IMR-90 (cell line): ENCODE measurements around the gene MEGF9. TPM values are rescaled to one million over a fixed set of nuclear protein-coding genes. Genes with fewer than 3 reads are reported as not detected.

Experiments
- ATAC-seq: fragments of 200-7000 bp; cut with Tn5 transposase; 2 replicates; pipeline ENCODE4 v1.9.1; 2020; ENCODE audit warnings: low read depth, mild to moderate bottlenecking, moderate library complexity
- BruUV-seq: library from RNA; stranded (reverse); fragments of 400-500 nt; replicated peaks from 2 replicates; lab custom pipeline; 2021; lab: Mats Ljungman, UMichigan
- CTCF ChIA-PET: fragments of 300-600 bp; formaldehyde crosslinking; extraction: SDS; loops from one replicate; lab custom pipeline; 2021; ENCODE audit warnings: antibody characterized with exemption; lab: Yijun Ruan, JAX
- POLR2A ChIA-PET: fragments of 300-600 bp; sonication (Branson Sonifier 250); formaldehyde crosslinking; loops from one replicate; lab custom pipeline; 2022; ENCODE audit warnings: antibody characterized with exemption; ENCODE audit not compliant: unreplicated experiment; lab: Charles Lee
- DNase-seq: peaks from one replicate; pipeline ENCODE4 v3.0.0; 2013
- H2AFZ ChIP-seq: replicated peaks from 2 replicates; pipeline ENCODE3; 2013; ENCODE audit warnings: low read length, mild to moderate bottlenecking; ENCODE audit not compliant: poor library complexity
- H2AK5ac ChIP-seq: 2 replicates; pipeline ENCODE4 v1.6.1; 2013; ENCODE audit warnings: low read depth, low read length, inconsistent platforms
- H2AK9ac ChIP-seq: replicated peaks from 2 replicates; pipeline ENCODE3; 2013; ENCODE audit warnings: mild to moderate bottlenecking, low read depth, low read length, moderate library complexity; ENCODE audit not compliant: poor library complexity
- H2BK120ac ChIP-seq: 2 replicates; pipeline ENCODE4 v1.6.1; 2013; ENCODE audit warnings: low read depth, low read length, inconsistent platforms
- H2BK15ac ChIP-seq: 3 replicates; pipeline ENCODE4 v1.6.1; 2013; ENCODE audit warnings: low read depth, low read length, inconsistent platforms
- H2BK20ac ChIP-seq: 2 replicates; pipeline ENCODE4 v1.6.1; 2013; ENCODE audit warnings: low read depth, mild to moderate bottlenecking, inconsistent platforms, low read length, moderate library complexity
- H2BK5ac ChIP-seq: 2 replicates; pipeline ENCODE4 v1.6.1; 2013; ENCODE audit warnings: mild to moderate bottlenecking, low read depth, low read length, inconsistent platforms; ENCODE audit not compliant: poor library complexity, severe bottlenecking
- H3K14ac ChIP-seq: replicated peaks from 2 replicates; pipeline ENCODE4 v1.6.1; 2013; ENCODE audit warnings: low read depth, low read length, inconsistent platforms
- H3K18ac ChIP-seq: 2 replicates; pipeline ENCODE4 v1.6.1; 2013; ENCODE audit warnings: low read depth, low read length, control low read depth
- H3K23ac ChIP-seq: 2 replicates; pipeline ENCODE4 v1.6.1; 2013; ENCODE audit warnings: low read depth, low read length, inconsistent platforms
- H3K27ac ChIP-seq: 2 replicates; pipeline ENCODE4 v1.5.1; 2013; ENCODE audit warnings: mild to moderate bottlenecking, control low read depth, low read length; ENCODE audit not compliant: insufficient read depth
- H3K27me3 ChIP-seq: 2 replicates; pipeline ENCODE4 v1.6.1; 2013; ENCODE audit warnings: low read length; ENCODE audit not compliant: control insufficient read depth, insufficient read depth
- H3K36me3 ChIP-seq: 2 replicates; pipeline ENCODE4 v1.6.1; 2013; ENCODE audit warnings: low read length, mixed read lengths; ENCODE audit not compliant: control insufficient read depth, insufficient read depth
- H3K4ac ChIP-seq: 2 replicates; pipeline ENCODE4 v1.6.1; 2013; ENCODE audit warnings: low read depth, low read length, inconsistent platforms
- H3K4me1 ChIP-seq: 2 replicates; pipeline ENCODE4 v1.6.1; 2013; ENCODE audit warnings: low read length, mixed read lengths; ENCODE audit not compliant: control insufficient read depth, insufficient read depth
- H3K4me2 ChIP-seq: 2 replicates; pipeline ENCODE4 v1.6.1; 2013; ENCODE audit warnings: low read depth, mild to moderate bottlenecking, control low read depth, low read length, moderate library complexity
- H3K4me3 ChIP-seq: 2 replicates; pipeline ENCODE4 v1.5.1; 2013; ENCODE audit warnings: low read depth, mild to moderate bottlenecking, control low read depth, low read length, moderate library complexity; ENCODE audit not compliant: insufficient read depth
- H3K56ac ChIP-seq: 2 replicates; pipeline ENCODE4 v1.6.1; 2013; ENCODE audit warnings: low read length, inconsistent platforms; ENCODE audit not compliant: insufficient read depth; ENCODE audit errors: extremely low read depth
- H3K79me1 ChIP-seq, 2 experiments: 2 replicates each; pipeline ENCODE4 v1.6.1; 2013; ENCODE audit warnings: low read length in 2 of 2, inconsistent platforms in 1 of 2, low read depth in 1 of 2
- H3K9ac ChIP-seq: 2 replicates; pipeline ENCODE4 v1.6.1; 2013; ENCODE audit warnings: low read depth, low read length, control low read depth
- H3K9me1 ChIP-seq: 2 replicates; pipeline ENCODE4 v1.6.1; 2013; ENCODE audit warnings: low read length, inconsistent platforms; ENCODE audit not compliant: insufficient read depth
- H3K9me3 ChIP-seq: 2 replicates; pipeline ENCODE4 v1.6.1; 2013; ENCODE audit warnings: low read length; ENCODE audit not compliant: control insufficient read depth, insufficient read depth
- H4K20me1 ChIP-seq: 2 replicates; pipeline ENCODE4 v1.6.1; 2013; ENCODE audit warnings: low read length, inconsistent platforms; ENCODE audit not compliant: insufficient read depth
- H4K5ac ChIP-seq: 2 replicates; pipeline ENCODE4 v1.6.1; 2013; ENCODE audit warnings: mild to moderate bottlenecking, low read depth, low read length, control low read depth
- H4K8ac ChIP-seq, 2 experiments: 2 replicates each; pipeline ENCODE4 v1.6.1; 2013; ENCODE audit warnings: low read depth in 2 of 2, low read length in 2 of 2, control low read depth in 1 of 2, inconsistent platforms in 1 of 2
- H4K91ac ChIP-seq: 2 replicates; pipeline ENCODE4 v1.6.1; 2013; ENCODE audit warnings: low read depth, low read length, inconsistent platforms; ENCODE audit not compliant: insufficient read depth
- BHLHE40 ChIP-seq: fragments of 150-350 bp; IDR thresholded peaks from 2 replicates; pipeline ENCODE4 v1.6.1; 2016; ENCODE audit warnings: mild to moderate bottlenecking, low read depth, low read length
- CTCF ChIP-seq: conservative IDR thresholded peaks from 2 replicates; pipeline ENCODE4 v1.5.1; 2012; ENCODE audit warnings: mild to moderate bottlenecking, low read depth, low read length, improper control_type of control experiment
- ELK1 ChIP-seq: fragments of 150-350 bp; IDR thresholded peaks from 2 replicates; pipeline ENCODE4 v1.6.1; 2016; ENCODE audit warnings: low read depth, mild to moderate bottlenecking, low read length, moderate library complexity, borderline replicate concordance
- MAZ ChIP-seq: IDR thresholded peaks from 2 replicates; pipeline ENCODE4 v1.6.1; 2012; ENCODE audit warnings: low read depth, mild to moderate bottlenecking, low read length, improper control_type of control experiment, moderate library complexity, borderline replicate concordance
- POLR2A ChIP-seq: IDR thresholded peaks from 2 replicates; pipeline ENCODE4 v1.6.1; 2012; ENCODE audit warnings: mild to moderate bottlenecking, low read depth, low read length
- WGBS, 2 experiments: methylation state at CpG; one replicate each; pipeline versions ENCODE4 v1.1.5 to v1.1.7; 2013; ENCODE audit warnings: missing lambda C conversion rate in 2 of 2; ENCODE audit not compliant: insufficient read length in 1 of 2; ENCODE audit errors: extremely low coverage in 2 of 2; 5-methylcytosine and 5-hydroxymethylcytosine counted together
- dilution Hi-C: fragments of 300-500 bp; cut with HindIII; formaldehyde crosslinking; loops from one replicate; pipeline ENCODE4 v1.14.3; 2018; ENCODE audit warnings: low sequenced_read_pairs; ENCODE audit not compliant: unreplicated experiment
- in situ Hi-C: fragments of 300-500 bp; cut with MboI; formaldehyde crosslinking; loops from 3 replicates; pipeline ENCODE4 v1.14.3; 2019; ENCODE audit warnings: low sequenced_read_pairs, inconsistent platforms, mixed read lengths
- intact Hi-C: fragments of 100-400 bp; cut with micrococcal nuclease; formaldehyde crosslinking; loops from 2 replicates; pipeline ENCODE4 v1.10.0; 2022
- polyA plus RNA-seq, 3 experiments: library from polyadenylated mRNA; depleted of rRNA; stranded (reverse); fragments of >200 nt; gene quantifications; 2 replicates each; pipeline ENCODE4 v1.2.3, GENCODE V29; 2012; ENCODE audit warnings: low replicate concordance in 1 of 3
- total RNA-seq: library from RNA; depleted of rRNA; stranded (reverse); fragments of >200 nt; gene quantifications from 2 replicates; pipeline ENCODE4 v1.2.3, GENCODE V29; 2012

The MEGF9 gene
- total and polyA plus RNA-seq, 2 of the 4 experiments (the other 2 are of a cell fraction), result 3.4 TPM

GRCh38 chr9:120737416-120738165, 23.3 kb upstream of the MEGF9 start:
- peaks cover 14% of the 10 kb centered on the region for H3K4me1 ChIP-seq
- H4K5ac ChIP-seq, result no peak overlapping the region
- no peaks in the 10 kb centered on the region for H3K27me3 ChIP-seq
- TF ChIP-seq CTCF (no peak), MAZ (no peak), BHLHE40 (no peak), ELK1 (no peak), POLR2A (no peak)
- no peaks in the 10 kb centered on the region for H3K9me1 ChIP-seq
- dilution Hi-C loops, result no loop called here
- no peak overlapping the region for H3K4ac ChIP-seq
- no peak overlapping the region for H4K8ac ChIP-seq
- no TSS peak for BruUV-seq
- no peak for DNase-seq
- no peak overlapping the region for H3K27ac ChIP-seq
- peak overlapping the region; percentile 48; the same call in 1 of the 2 replicates for H2AK5ac ChIP-seq
- no peak overlapping the region for H3K4me3 ChIP-seq
- no peak overlapping the region for H2BK15ac ChIP-seq
- no peak overlapping the region for H3K18ac ChIP-seq
- H2AFZ ChIP-seq, result no peak overlapping the region
- H3K4me2 ChIP-seq, result no peak overlapping the region
- H2BK20ac ChIP-seq, result no peak overlapping the region
- no peak overlapping the region for H3K9ac ChIP-seq
- no peaks in the 10 kb centered on the region for H3K79me1 ChIP-seq
- H4K20me1 ChIP-seq, result no peaks in the 10 kb centered on the region
- H2BK5ac ChIP-seq, result no peak overlapping the region
- no peak overlapping the region; the same call in 1 of the 2 replicates for H2BK120ac ChIP-seq
- peak overlapping the region; percentile 65 for H2AK9ac ChIP-seq
- ChIA-PET POLR2A (no interaction called here), CTCF (no interaction called here)
- H3K23ac ChIP-seq, result no peak overlapping the region
- no peaks in the 10 kb centered on the region for H3K36me3 ChIP-seq
- ATAC-seq, result no peak
- H3K14ac ChIP-seq, result no peak overlapping the region
- WGBS, 2 experiments, result no CpG with 5 or more reads among the region's 5 CpGs
- no peak overlapping the region for H4K91ac ChIP-seq
- in situ Hi-C loops, result no loop called here
- intact Hi-C loops, result no loop called here
- H3K56ac ChIP-seq, result no peak overlapping the region
- no peaks in the 10 kb centered on the region for H3K9me3 ChIP-seq
